Activated CD4-positive, alpha-beta T cell treated with anti-CD3 and anti-CD28 coated beads, Interleukin-2, amount 50 U/mL, for 1 hour (primary cell): ENCODE data around the gene ZNF18.

ENCODE experiments used
- DNase-seq: peaks from one replicate; pipeline ENCODE4 v3.0.0-alpha.2; 2020

The ZNF18 gene, protein sequence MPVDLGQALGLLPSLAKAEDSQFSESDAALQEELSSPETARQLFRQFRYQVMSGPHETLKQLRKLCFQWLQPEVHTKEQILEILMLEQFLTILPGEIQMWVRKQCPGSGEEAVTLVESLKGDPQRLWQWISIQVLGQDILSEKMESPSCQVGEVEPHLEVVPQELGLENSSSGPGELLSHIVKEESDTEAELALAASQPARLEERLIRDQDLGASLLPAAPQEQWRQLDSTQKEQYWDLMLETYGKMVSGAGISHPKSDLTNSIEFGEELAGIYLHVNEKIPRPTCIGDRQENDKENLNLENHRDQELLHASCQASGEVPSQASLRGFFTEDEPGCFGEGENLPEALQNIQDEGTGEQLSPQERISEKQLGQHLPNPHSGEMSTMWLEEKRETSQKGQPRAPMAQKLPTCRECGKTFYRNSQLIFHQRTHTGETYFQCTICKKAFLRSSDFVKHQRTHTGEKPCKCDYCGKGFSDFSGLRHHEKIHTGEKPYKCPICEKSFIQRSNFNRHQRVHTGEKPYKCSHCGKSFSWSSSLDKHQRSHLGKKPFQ

GRCh38 chr17:11997147-11997971 lies at the start of gene ZNF18:
ZNF18 (minus strand) TSS chr17:11997475; CDS start chr17:11992829, 4,646 bp downstream.
- DNase-seq, result peak; percentile 95

- no peak for DNase-seq
Measured at GRCh38 chr17:12046786-12047185, 49.5 kb upstream of the ZNF18 start.

DNA sequence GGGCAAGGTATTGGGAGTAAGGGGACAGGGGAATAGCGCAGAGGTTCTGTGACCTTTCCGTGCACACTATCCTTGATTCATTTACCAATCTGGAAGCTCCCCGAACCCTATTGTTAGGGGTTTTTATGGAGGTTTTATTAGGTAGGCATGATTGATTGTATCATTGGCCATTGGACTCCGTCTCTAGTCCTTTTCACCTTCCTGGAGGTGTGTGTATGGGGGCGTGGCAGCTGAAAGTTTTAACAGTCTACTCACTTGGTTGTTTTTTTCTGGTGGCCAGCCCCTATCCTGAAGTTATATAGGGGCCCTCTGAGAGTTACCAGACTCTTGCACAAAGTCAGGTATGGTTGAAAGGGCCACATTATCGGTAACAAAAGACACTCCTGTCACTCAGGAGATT lies 46.4 kb upstream of the ZNF18 start:
- no peak for DNase-seq

- DNase-seq, result no peak
Measured at GRCh38 chr17:12041312-12041711, 44.0 kb upstream of the ZNF18 start.

DNA sequence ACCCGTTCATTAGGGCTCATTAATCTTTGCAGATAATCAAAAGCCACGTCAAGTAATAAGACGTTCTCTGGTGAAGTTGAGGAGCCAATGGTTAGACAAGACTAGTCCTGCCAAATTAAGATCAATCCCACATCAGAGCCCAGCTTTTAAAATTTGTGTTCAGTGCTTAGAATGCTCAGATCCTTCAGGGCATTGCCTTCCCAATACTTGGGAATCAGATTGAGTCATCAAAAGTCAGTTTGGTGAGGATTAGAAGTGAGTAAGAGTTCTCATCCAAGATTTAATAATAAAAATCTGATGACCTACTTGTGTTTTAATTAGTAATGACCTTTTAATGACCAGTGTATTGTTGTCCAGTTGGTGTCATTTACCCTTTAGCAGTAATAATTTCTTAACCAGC lies 43.2 kb upstream of the ZNF18 start:
- DNase-seq, result no peak

- no peak for DNase-seq
Measured at GRCh38 chr17:12037970-12038369, 40.7 kb upstream of the ZNF18 start.

- no peak for DNase-seq
Measured at GRCh38 chr17:12035673-12036072, 38.4 kb upstream of the ZNF18 start.

GRCh38 chr17:12034538-12034937 lies 37.3 kb upstream of the ZNF18 start:
- DNase-seq, result no peak

- no peak for DNase-seq
Measured at GRCh38 chr17:12028611-12029010, 31.3 kb upstream of the ZNF18 start.

- DNase-seq, result no peak
Measured at GRCh38 chr17:12027658-12028057, 30.4 kb upstream of the ZNF18 start.

GRCh38 chr17:12024327-12024726 lies 27.1 kb upstream of the ZNF18 start:
- no peak for DNase-seq

GRCh38 chr17:12022310-12022709 lies 25.0 kb upstream of the ZNF18 start:
- no peak for DNase-seq

- no peak for DNase-seq
Measured at GRCh38 chr17:12021623-12022140, 24.4 kb upstream of the ZNF18 start.

- DNase-seq, result peak; percentile 95
Measured at GRCh38 chr17:12020642-12021622, 23.7 kb upstream of the ZNF18 start, which contains the start of gene MAP2K4. MAP2K4 (plus strand) TSS chr17:12020877; CDS start chr17:12020887, 10 bp downstream.

GRCh38 chr17:12007466-12007865 lies 10.2 kb upstream of the ZNF18 start:
- no peak for DNase-seq

DNA sequence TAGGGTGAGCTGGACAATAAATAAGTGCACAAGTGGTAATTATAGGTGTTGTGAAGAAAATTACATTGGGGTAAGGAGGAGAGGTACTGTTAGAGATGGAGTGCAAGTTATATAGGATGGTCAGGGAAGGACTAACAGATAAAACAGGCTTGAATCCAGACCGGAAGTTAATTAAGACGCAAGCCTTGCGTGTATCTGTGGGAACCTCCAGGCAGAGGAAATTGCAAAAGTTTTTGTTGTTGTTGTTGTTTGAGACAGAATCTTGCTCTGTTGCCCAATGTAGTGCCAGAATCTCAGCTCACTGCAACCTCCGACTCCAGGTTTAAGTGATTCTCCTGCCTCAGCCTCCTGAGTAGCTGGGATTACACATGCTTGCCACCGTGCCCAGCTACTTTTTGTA lies 2.4 kb upstream of the ZNF18 start:
- DNase-seq, result no peak

DNA sequence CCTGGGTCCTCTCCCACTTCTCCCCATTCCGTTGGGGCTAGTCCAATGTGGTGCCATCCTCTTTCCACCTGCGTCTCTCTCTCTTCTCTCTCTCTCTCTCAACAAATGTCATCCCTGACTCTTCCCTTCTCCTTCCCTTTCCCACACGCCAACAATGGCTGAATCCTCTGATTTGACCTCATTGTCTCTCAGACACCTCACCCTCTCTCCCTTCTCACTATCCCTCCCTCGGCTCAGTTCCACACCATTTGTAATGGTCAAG lies 628 bp upstream of the ZNF18 start:
- no peak for DNase-seq

DNA sequence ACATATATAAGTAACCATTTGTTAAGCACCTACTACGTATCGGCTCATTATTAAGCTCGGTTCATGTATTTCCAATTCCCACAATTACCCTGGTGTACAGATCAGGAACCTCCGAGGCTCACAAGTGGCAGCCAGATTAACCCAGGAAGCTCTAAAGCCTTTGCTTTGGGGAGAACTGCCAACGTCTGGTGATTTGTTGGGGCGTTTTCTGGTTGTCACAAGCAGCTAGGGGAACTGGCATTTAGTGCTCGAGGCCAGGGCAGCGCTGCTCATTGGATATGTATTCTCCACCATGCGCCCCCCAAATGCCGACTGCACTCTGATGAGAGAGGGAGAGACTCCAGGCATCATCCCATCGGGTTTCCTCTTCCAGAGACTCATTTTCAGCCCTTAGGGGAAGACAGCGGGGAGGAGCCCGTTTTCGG lies 541 bp downstream of the ZNF18 start:
- no peak for DNase-seq

- DNase-seq, result no peak
Measured at GRCh38 chr17:11991461-11991860, 5.8 kb downstream of the ZNF18 start.

DNA sequence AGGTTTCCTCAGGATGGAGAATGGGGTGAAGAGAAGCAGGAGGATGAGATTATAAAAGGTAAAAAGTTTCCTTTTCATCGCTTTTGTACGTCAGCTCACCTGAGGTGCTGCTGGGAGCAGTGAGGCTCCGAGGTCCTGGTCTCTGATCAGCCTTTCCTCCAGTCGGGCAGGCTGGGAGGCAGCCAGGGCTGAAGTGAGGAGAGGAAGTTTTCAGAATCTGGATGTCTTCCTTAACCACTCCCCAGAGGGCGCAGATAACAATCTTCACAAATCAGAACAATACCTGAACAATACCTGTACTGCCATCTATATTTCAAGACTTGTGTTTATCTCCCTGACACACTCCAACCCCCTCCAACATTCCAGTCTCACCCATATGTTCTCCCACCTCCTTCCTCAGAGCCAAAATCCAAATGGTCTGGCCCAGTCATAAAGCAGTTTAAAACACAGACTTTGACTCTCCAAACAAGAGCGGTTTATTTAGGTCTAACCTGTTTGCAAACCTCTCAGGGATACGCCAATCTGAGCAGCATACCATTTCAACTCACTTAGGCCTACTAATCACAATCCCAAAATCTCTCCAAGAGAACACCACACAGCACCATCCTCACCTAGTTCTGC lies 6.8 kb downstream of the ZNF18 start:
- DNase-seq, result no peak

GRCh38 chr17:11986942-11987329 lies 10.3 kb downstream of the ZNF18 start:
- no peak for DNase-seq
